Body of pancreas (tissue), 4 donors: ENCODE data around the gene MUS81.

Experiments
- CTCF ChIP-seq, 7 experiments: fragments of 450-650 bp in 4 of 7; fragments of 200-600 bp in 3 of 7; sonication (generic) in 3 of 7; IDR thresholded peaks; one replicate each; pipeline ENCODE4 v1.5.1; 2016 to 2019; ENCODE audit warnings: antibody characterized with exemption in 7 of 7
- POLR2A ChIP-seq, 3 donors: fragments of 450-650 bp; IDR thresholded peaks; one replicate each; pipeline ENCODE4 v1.6.1; 2016; ENCODE audit warnings: antibody characterized with exemption in 3 of 3, mild to moderate bottlenecking in 2 of 3

GRCh38 chr11:65890324-65891218 lies 30.3 kb downstream of the MUS81 start, which contains the start of gene CCDC85B:
- TF ChIP-seq CTCF (IDR thresholded peaks at IDR 0.05) (peak in 3 of 7 experiments; percentile 16 to 36 (median 20)), POLR2A (IDR thresholded peaks at IDR 0.05) (peak; percentile 64 to 85 (median 74))
